Liver (tissue), 9 donors: ENCODE results near the gene NEURL1. TPM values are rescaled to one million over a fixed set of nuclear protein-coding genes. Genes with fewer than 3 reads are reported as not detected.

Experiments
- DNase-seq: peaks from one replicate; pipeline ENCODE4 v3.0.0-alpha.2; 2017; ENCODE audit warnings: low spot score
- H3K27ac ChIP-seq, 2 donors: one replicate each; pipeline ENCODE4 v1.7.0; 2013; ENCODE audit warnings: inconsistent platforms in 2 of 2, low read length in 2 of 2, control low read depth in 1 of 2, low read depth in 1 of 2, mild to moderate bottlenecking in 1 of 2
- H3K27me3 ChIP-seq, 4 donors: one replicate each; pipeline versions ENCODE4 v1.6.1 to v1.7.0; 2013; ENCODE audit warnings: low read length in 3 of 4, inconsistent platforms in 1 of 4, mild to moderate bottlenecking in 1 of 4, moderate library complexity in 1 of 4; ENCODE audit not compliant: control insufficient read depth in 4 of 4, insufficient read depth in 4 of 4
- H3K36me3 ChIP-seq, 4 donors: one replicate each; pipeline versions ENCODE4 v1.6.1 to v1.7.0; 2013; ENCODE audit warnings: low read length in 3 of 4, mild to moderate bottlenecking in 3 of 4, low read depth in 1 of 4, moderate library complexity in 1 of 4; ENCODE audit not compliant: control insufficient read depth in 4 of 4, insufficient read depth in 3 of 4
- H3K4me1 ChIP-seq, 4 donors: one replicate each; pipeline versions ENCODE4 v1.6.1 to v1.7.0; 2013; ENCODE audit warnings: low read length in 3 of 4, mild to moderate bottlenecking in 3 of 4, moderate library complexity in 1 of 4; ENCODE audit not compliant: control insufficient read depth in 4 of 4, insufficient read depth in 4 of 4
- H3K4me3 ChIP-seq, 3 donors: one replicate each; pipeline versions ENCODE4 v1.6.1 to v1.7.0; 2013; ENCODE audit warnings: low read length in 3 of 3, control low read depth in 1 of 3, low read depth in 1 of 3, mild to moderate bottlenecking in 1 of 3
- H3K9ac ChIP-seq, 2 donors: one replicate each; pipeline ENCODE4 v1.7.0; 2013; ENCODE audit warnings: low read length in 2 of 2, mild to moderate bottlenecking in 2 of 2, moderate library complexity in 2 of 2, control low read depth in 1 of 2, low read depth in 1 of 2
- H3K9me3 ChIP-seq, 4 donors: one replicate each; pipeline versions ENCODE4 v1.6.1 to v1.7.0; 2013; ENCODE audit warnings: low read length in 3 of 4; ENCODE audit not compliant: control insufficient read depth in 4 of 4
- ATF3 ChIP-seq: IDR thresholded peaks from 2 replicates; pipeline ENCODE4 v1.6.1; 2016; ENCODE audit warnings: antibody characterized with exemption
- CTCF ChIP-seq: fragments of 150-350 bp; IDR thresholded peaks from 2 replicates; pipeline ENCODE4 v1.5.1; 2017; ENCODE audit warnings: improper control_type of control experiment, low read depth, low read length; ENCODE audit not compliant: missing input control
- EGR1 ChIP-seq, 2 donors: IDR thresholded peaks; 2 replicates each; pipeline ENCODE4 v1.6.1; 2016 to 2018; ENCODE audit warnings: antibody characterized with exemption in 2 of 2, low read depth in 2 of 2
- FOXA1 ChIP-seq: IDR thresholded peaks from 2 replicates; pipeline ENCODE4 v1.6.1; 2016; ENCODE audit warnings: antibody characterized with exemption
- GABPA ChIP-seq, 2 donors: IDR thresholded peaks in 1 of 2; conservative IDR thresholded peaks in 1 of 2; 2 replicates each; pipeline ENCODE4 v1.6.1; 2016; ENCODE audit warnings: antibody characterized with exemption in 2 of 2, mild to moderate bottlenecking in 1 of 2, moderate library complexity in 1 of 2
- HNF4A ChIP-seq, 2 donors: conservative IDR thresholded peaks; 2 replicates each; pipeline ENCODE4 v1.6.1; 2016; ENCODE audit warnings: antibody characterized with exemption in 2 of 2, mild to moderate bottlenecking in 2 of 2
- HNF4G ChIP-seq: IDR thresholded peaks from 2 replicates; pipeline ENCODE4 v1.6.1; 2016; ENCODE audit warnings: antibody characterized with exemption
- JUND ChIP-seq, 2 donors: IDR thresholded peaks; 2 replicates each; pipeline ENCODE4 v1.6.1; 2016; ENCODE audit warnings: antibody characterized with exemption in 2 of 2
- MAX ChIP-seq: IDR thresholded peaks from 2 replicates; pipeline ENCODE4 v1.6.1; 2016; ENCODE audit warnings: antibody characterized with exemption
- NR2F2 ChIP-seq: IDR thresholded peaks from 2 replicates; pipeline ENCODE4 v1.6.1; 2016; ENCODE audit warnings: antibody characterized with exemption
- RXRA ChIP-seq, 2 donors: IDR thresholded peaks; 2 replicates each; pipeline ENCODE4 v1.6.1; 2017 to 2018; ENCODE audit warnings: antibody characterized with exemption in 2 of 2, mild to moderate bottlenecking in 1 of 2
- SP1 ChIP-seq: IDR thresholded peaks from 2 replicates; pipeline ENCODE4 v1.6.1; 2018; ENCODE audit warnings: antibody characterized with exemption, mild to moderate bottlenecking
- TAF1 ChIP-seq: conservative IDR thresholded peaks from 2 replicates; pipeline ENCODE4 v1.6.1; 2016; ENCODE audit warnings: antibody characterized with exemption, mild to moderate bottlenecking
- YY1 ChIP-seq: IDR thresholded peaks from 2 replicates; pipeline ENCODE4 v1.6.1; 2016; ENCODE audit warnings: antibody characterized with exemption, mild to moderate bottlenecking
- ZBTB33 ChIP-seq: IDR thresholded peaks from 2 replicates; pipeline ENCODE4 v1.6.1; 2016; ENCODE audit warnings: antibody characterized with exemption
- WGBS: extraction: QIAGEN DNeasy Blood & Tissue Kit; methylation state at CpG from one replicate; pipeline ENCODE4 v1.1.7; 2013; 5-methylcytosine and 5-hydroxymethylcytosine counted together
- polyA plus RNA-seq, 2 donors: library from polyadenylated mRNA; stranded (reverse) in 1 of 2; unstranded in 1 of 2; fragments of 200-250 nt in 1 of 2; fragments of >200 nt in 1 of 2; fragmentation: Nextera tagmentation in 1 of 2; extraction: Ambion mirVana in 1 of 2; gene quantifications; one replicate each; pipeline versions ENCODE4 v1.2.1 to v1.2.3, GENCODE V29; 2013 to 2015
- total RNA-seq, 2 donors: library from RNA; depleted of rRNA; stranded (reverse); fragments of >200 nt; gene quantifications; one replicate each; pipeline ENCODE4 v1.2.3, GENCODE V29; 2014
- donor health status: healthy.
- donor health status: healthy.
- donor health status: healthy.
- donor health status: healthy.
- donor health status: healthy.

The NEURL1 gene
- total and polyA plus RNA-seq, 4 donors, result 0.11 to 3.9 (median 0.74) TPM

GRCh38 chr10:103612462-103613365 is 119.2 kb downstream of the NEURL1 start:
- H3K27me3 ChIP-seq, result no peaks in the 10 kb centered on the region
- TF ChIP-seq ZBTB33 (no peak), RXRA (IDR thresholded peaks at IDR 0.05) (no peak), NR2F2 (no peak), HNF4G (no peak)
- no peak overlapping the region for H3K27ac ChIP-seq
- DNase-seq, result no peak
- H3K36me3 ChIP-seq, result peaks cover 12 to 50% (median 33%) of the 10 kb centered on the region in 4 donors
- 91% methylated on average over 17 of the region's 17 CpGs for WGBS
- no peak overlapping the region for H3K4me3 ChIP-seq
- H3K9me3 ChIP-seq, result no peaks in the 10 kb centered on the region
- H3K4me1 ChIP-seq, result peaks cover 13 to 18% (median 18%) of the 10 kb centered on the region in 4 donors
- no peak overlapping the region for H3K9ac ChIP-seq

- WGBS, result 95% methylated on average over 2 of the region's 2 CpGs
- Histone ChIP-seq H3K27ac (no peak overlapping the region), H3K36me3 (peaks cover 12 to 50% (median 33%) of the 10 kb centered on the region in 4 donors), H3K27me3 (no peaks in the 10 kb centered on the region), H3K4me3 (no peak overlapping the region), H3K9ac (no peak overlapping the region), H3K4me1 (peaks cover 19 to 27% (median 27%) of the 10 kb centered on the region in 4 donors), H3K9me3 (no peaks in the 10 kb centered on the region)
- no peak for DNase-seq
- no peak for TF ChIP-seq FOXA1
These were observed 120.1 kb downstream of the NEURL1 start for GRCh38 chr10:103613616-103614015.

- H3K4me1 ChIP-seq, result peaks cover 20 to 36% (median 36%) of the 10 kb centered on the region in 4 donors
- no peak overlapping the region for H3K4me3 ChIP-seq
- H3K9ac ChIP-seq, result no peak overlapping the region
- no peak for DNase-seq
- no peaks in the 10 kb centered on the region for H3K27me3 ChIP-seq
- H3K27ac ChIP-seq, result peak overlapping the region in 1 of 2 donors; percentile 8
- 87% methylated on average over 14 of the region's 14 CpGs for WGBS
- peaks cover 8 to 42% (median 30%) of the 10 kb centered on the region in 4 donors for H3K36me3 ChIP-seq
- no peaks in the 10 kb centered on the region for H3K9me3 ChIP-seq
- TF ChIP-seq SP1 (no peak), YY1 (no peak), HNF4A (conservative IDR thresholded peaks at IDR 0.05) (no peak), NR2F2 (no peak), ATF3 (no peak), FOXA1 (no peak), MAX (no peak), EGR1 (IDR thresholded peaks at IDR 0.05; ENCODE audit: low read depth in 2 of 2) (no peak), TAF1 (no peak), GABPA (IDR thresholded peaks at IDR 0.05 in 1 of 2, conservative IDR thresholded peaks at IDR 0.05 in 1 of 2) (no peak), RXRA (IDR thresholded peaks at IDR 0.05) (no peak), ZBTB33 (no peak), JUND (IDR thresholded peaks at IDR 0.05) (no peak), HNF4G (no peak), CTCF (no peak)
These were observed 121.0 kb downstream of the NEURL1 start for GRCh38 chr10:103614306-103615158.
